ENCODE data around the gene ARHGAP6. TPM values are rescaled to one million over a fixed set of nuclear protein-coding genes. Genes with fewer than 3 reads are reported as not detected.

ARHGAP6 gene
- total and polyA plus RNA-seq, 2 donors (not counting 3 experiments of a cell fraction or from before 2014, with no cell fraction given) = 0.69 to 0.83 TPM

- no TSS peak for BruUV-seq (replicated peaks)
- no peaks in the 10 kb centered on the region for H3K36me3 ChIP-seq (ENCODE audit: control insufficient read depth in 2 of 2, extremely low read depth in 1 of 2, insufficient read depth in 2 of 2, low read length in 2 of 2)
- no peaks in the 10 kb centered on the region for H3K9me1 ChIP-seq (replicated peaks; ENCODE audit: control insufficient read depth, extremely low read depth, insufficient read depth, low read length)
- TF ChIP-seq EZH2 (IDR thresholded peaks at IDR 0.05; ENCODE audit: borderline replicate concordance, low read depth, low read length, severe bottlenecking) = no peak
- TF ChIP-seq GATA2 (IDR thresholded peaks at IDR 0.05; ENCODE audit: insufficient read depth, insufficient read length, low read depth, low read length) = no peak
- TF ChIP-seq POLR2A (IDR thresholded peaks at IDR 0.05; ENCODE audit: low read depth, low read length) = no peak
- no peak for TF ChIP-seq POLR2AphosphoS5 (IDR thresholded peaks at IDR 0.05; ENCODE audit: insufficient read depth, low read depth, low read length)
- TF ChIP-seq, protein P1, sequence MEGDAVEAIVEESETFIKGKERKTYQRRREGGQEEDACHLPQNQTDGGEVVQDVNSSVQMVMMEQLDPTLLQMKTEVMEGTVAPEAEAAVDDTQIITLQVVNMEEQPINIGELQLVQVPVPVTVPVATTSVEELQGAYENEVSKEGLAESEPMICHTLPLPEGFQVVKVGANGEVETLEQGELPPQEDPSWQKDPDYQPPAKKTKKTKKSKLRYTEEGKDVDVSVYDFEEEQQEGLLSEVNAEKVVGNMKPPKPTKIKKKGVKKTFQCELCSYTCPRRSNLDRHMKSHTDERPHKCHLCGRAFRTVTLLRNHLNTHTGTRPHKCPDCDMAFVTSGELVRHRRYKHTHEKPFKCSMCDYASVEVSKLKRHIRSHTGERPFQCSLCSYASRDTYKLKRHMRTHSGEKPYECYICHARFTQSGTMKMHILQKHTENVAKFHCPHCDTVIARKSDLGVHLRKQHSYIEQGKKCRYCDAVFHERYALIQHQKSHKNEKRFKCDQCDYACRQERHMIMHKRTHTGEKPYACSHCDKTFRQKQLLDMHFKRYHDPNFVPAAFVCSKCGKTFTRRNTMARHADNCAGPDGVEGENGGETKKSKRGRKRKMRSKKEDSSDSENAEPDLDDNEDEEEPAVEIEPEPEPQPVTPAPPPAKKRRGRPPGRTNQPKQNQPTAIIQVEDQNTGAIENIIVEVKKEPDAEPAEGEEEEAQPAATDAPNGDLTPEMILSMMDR (IDR thresholded peaks at IDR 0.05; ENCODE audit: extremely low read depth in 1 of 2, insufficient read depth in 1 of 2, low read depth in 1 of 2, low read length in 2 of 2) = no peak
- TF ChIP-seq MAX (IDR thresholded peaks at IDR 0.05; ENCODE audit: insufficient read depth, insufficient read length) = no peak
- TF ChIP-seq MYC (IDR thresholded peaks at IDR 0.05; ENCODE audit: low read depth, low read length) = no peak
- no peak for TF ChIP-seq JUN (IDR thresholded peaks at IDR 0.05; ENCODE audit: borderline replicate concordance, insufficient read depth, insufficient read length, low read depth)
- H3K9ac ChIP-seq (replicated peaks; ENCODE audit: extremely low read depth, insufficient read depth, low read length) = no peak overlapping the region
- no peaks in the 10 kb centered on the region for H3K27me3 ChIP-seq (ENCODE audit: control insufficient read depth in 2 of 2, insufficient read depth in 2 of 2, low read length in 2 of 2)
- H2AFZ ChIP-seq (ENCODE audit: low read depth, low read length) = no peak overlapping the region
- POLR2A ChIA-PET = no interaction called here
- dilution Hi-C loops (cut with MboI; ENCODE audit: extremely low pct_ligation_motif_present, low sequenced_read_pairs) (no loop called here), intact Hi-C loops (cut with micrococcal nuclease) (no loop called here)
- CTCF ChIA-PET = no interaction called here
- H4K20me1 ChIP-seq (replicated peaks; ENCODE audit: control insufficient read depth, extremely low read depth, insufficient read depth, low read length) = no peaks in the 10 kb centered on the region
- no peaks in the 10 kb centered on the region for H3K9me3 ChIP-seq (replicated peaks; ENCODE audit: control insufficient read depth, insufficient read depth, low read length)
- H3K27ac ChIP-seq (ENCODE audit: insufficient read depth, low read depth, low read length) = no peak overlapping the region
- FAIRE-seq = no peak
- no peak overlapping the region for H3K4me3 ChIP-seq (replicated peaks in 1 of 3; ENCODE audit: insufficient read depth in 1 of 3, low read depth in 1 of 3, low read length in 3 of 3)
- H3K79me2 ChIP-seq (ENCODE audit: control insufficient read depth, insufficient read depth, low read length) = no peaks in the 10 kb centered on the region
- no peak overlapping the region for H3K4me2 ChIP-seq (ENCODE audit: insufficient read depth, low read length)
- no peaks in the 10 kb centered on the region for H3K4me1 ChIP-seq (ENCODE audit: control insufficient read depth, extremely low read depth, insufficient read depth, low read length)
- DNase-seq (ENCODE audit: low read depth, low spot score) = no peak
Measured at GRCh38 chrX:11265352-11265751, 400.4 kb downstream of the ARHGAP6 start.
